ENCODE data around the gene TAF4.

DNA sequence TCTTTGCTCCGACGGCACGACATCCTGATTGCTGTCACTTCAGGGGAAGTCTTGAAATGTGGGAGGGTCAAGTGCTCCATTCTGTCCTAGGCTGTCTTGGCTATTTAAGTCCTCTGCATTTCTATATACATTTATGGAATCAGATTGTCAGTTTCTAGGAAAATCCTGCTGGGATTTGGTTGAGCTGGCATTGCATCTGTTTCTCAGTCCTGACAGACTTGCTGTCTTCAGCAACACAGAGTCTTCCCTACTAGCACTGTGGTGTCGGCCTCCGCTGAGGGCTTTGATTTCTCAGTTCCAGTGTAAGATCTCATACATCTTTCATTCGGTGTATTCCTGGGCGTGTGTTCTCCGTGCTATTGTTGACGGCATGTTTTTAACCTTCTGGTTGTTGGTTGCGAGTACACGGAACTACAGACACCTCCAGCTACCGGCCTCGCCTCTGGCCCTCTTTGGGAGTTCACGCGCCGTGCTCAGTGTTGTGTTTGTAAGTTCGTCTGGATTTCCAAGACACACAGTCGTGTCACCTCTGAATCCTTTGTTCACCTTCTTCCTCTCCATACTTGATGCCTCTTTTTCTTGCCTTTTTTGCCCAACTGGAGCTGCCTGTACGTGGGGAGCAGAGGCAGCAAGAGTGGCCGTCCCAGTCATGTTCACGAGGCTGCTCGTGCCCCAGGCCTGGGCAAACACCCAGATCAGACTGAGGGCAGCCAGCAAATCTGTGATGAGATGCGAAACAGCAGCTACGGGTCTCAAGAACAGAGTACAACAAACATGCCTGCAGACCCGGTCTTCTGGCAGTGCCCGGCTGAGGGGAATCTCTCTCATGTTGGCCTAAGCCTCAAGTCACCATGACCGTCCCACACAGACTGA is 92.8 kb downstream of the TAF4 start:
- TF ChIP-seq YY1 (IDR thresholded peaks at IDR 0.05; ENCODE audit: insufficient read depth, insufficient read length): no peak
- TF ChIP-seq ZNF274 (IDR thresholded peaks at IDR 0.05; ENCODE audit: low read depth, low read length): no peak
- no peak for TF ChIP-seq SUZ12 (IDR thresholded peaks at IDR 0.05; ENCODE audit: extremely low read depth, insufficient read depth, insufficient read length)

Data from NT2/D1 (cell line).